PC-3 (cell line): ENCODE measurements around the gene CYB561A3. TPM values are rescaled to one million over a fixed set of nuclear protein-coding genes. Genes with fewer than 3 reads are reported as not detected.

Experiments used
- ATAC-seq: fragments of 200-7000 bp; cut with Tn5 transposase; 2 replicates; pipeline ENCODE4 v1.9.1; 2020; ENCODE audit warnings: mild to moderate bottlenecking, moderate library complexity
- Bru-seq: library from RNA; stranded (reverse); fragments of 400-500 nt; gene quantifications from one replicate; lab custom pipeline; 2021; lab: Mats Ljungman, UMichigan
- BruChase-seq, 2 experiments: library from RNA; stranded (reverse); fragments of 400-500 nt; gene quantifications; one replicate each; lab custom pipeline; 2021; lab: Mats Ljungman, UMichigan
- BruUV-seq: library from RNA; stranded (reverse); fragments of 400-500 nt; replicated peaks from 2 replicates; lab custom pipeline; 2021; lab: Mats Ljungman, UMichigan
- CTCF ChIA-PET: fragments of 300-600 bp; sonication (Branson Sonifier 250); formaldehyde crosslinking; loops from one replicate; lab custom pipeline; 2022; ENCODE audit warnings: antibody characterized with exemption; lab: Charles Lee
- POLR2A ChIA-PET: fragments of 300-600 bp; sonication (Branson Sonifier 250); formaldehyde crosslinking; loops from one replicate; lab custom pipeline; 2022; ENCODE audit warnings: antibody characterized with exemption; ENCODE audit not compliant: unreplicated experiment; lab: Charles Lee
- DNase-seq: peaks from one replicate; pipeline ENCODE4 v3.0.0-alpha.2; 2015
- H2AFZ ChIP-seq: fragments of 300-600 bp; sonication (generic); 2 replicates; pipeline ENCODE4 v1.6.0; 2016; ENCODE audit warnings: antibody characterized with exemption, low read length
- H3F3A ChIP-seq: fragments of 300-600 bp; sonication (generic); one replicate; pipeline ENCODE4 v1.6.0; 2017; ENCODE audit warnings: antibody characterized with exemption, low read length, control low read depth, mild to moderate bottlenecking; ENCODE audit not compliant: unreplicated experiment
- H3K27ac ChIP-seq: fragments of 300-600 bp; sonication (generic); 2 replicates; pipeline ENCODE4 v1.5.1; 2016; ENCODE audit warnings: mild to moderate bottlenecking, low read length
- H3K27me3 ChIP-seq: fragments of 300-600 bp; sonication (generic); 2 replicates; pipeline ENCODE4 v1.6.1; 2016; ENCODE audit warnings: low read length, mixed read lengths
- H3K36me3 ChIP-seq: fragments of 300-600 bp; sonication (generic); 2 replicates; pipeline ENCODE4 v1.6.1; 2016; ENCODE audit warnings: low read depth, mixed run types, low read length, mixed read lengths
- H3K4me1 ChIP-seq: fragments of 300-600 bp; sonication (generic); 2 replicates; pipeline ENCODE4 v1.5.1; 2016; ENCODE audit warnings: low read length; ENCODE audit not compliant: insufficient read depth
- H3K4me2 ChIP-seq: fragments of 300-600 bp; sonication (generic); 2 replicates; pipeline ENCODE4 v1.6.0; 2016; ENCODE audit warnings: low read length
- H3K4me3 ChIP-seq: fragments of 300-600 bp; sonication (generic); 2 replicates; pipeline ENCODE4 v1.5.1; 2016; ENCODE audit warnings: mild to moderate bottlenecking, low read length, mixed read lengths
- H3K79me2 ChIP-seq: fragments of 300-600 bp; sonication (generic); 2 replicates; pipeline ENCODE4 v1.6.1; 2017; ENCODE audit warnings: low read length, mixed read lengths
- H3K9ac ChIP-seq: fragments of 300-600 bp; sonication (generic); 2 replicates; pipeline ENCODE4 v1.6.0; 2016; ENCODE audit warnings: mild to moderate bottlenecking, low read length
- H3K9me2 ChIP-seq: fragments of 300-600 bp; sonication (generic); replicated peaks from 2 replicates; pipeline ENCODE4 v1.6.1; 2016; ENCODE audit warnings: mixed run types, low read length, mixed read lengths
- H3K9me3 ChIP-seq: fragments of 300-600 bp; sonication (generic); 2 replicates; pipeline ENCODE4 v1.6.1; 2016; ENCODE audit warnings: low read length, mixed read lengths
- H4K20me1 ChIP-seq: fragments of 300-600 bp; sonication (generic); 2 replicates; pipeline ENCODE4 v1.6.1; 2016; ENCODE audit warnings: low read length, mixed read lengths
- EZH2 ChIP-seq: fragments of 300-600 bp; sonication (generic); IDR thresholded peaks from one replicate; pipeline ENCODE4 v1.6.1; 2017; ENCODE audit warnings: antibody characterized with exemption, mild to moderate bottlenecking, low read length; ENCODE audit not compliant: unreplicated experiment
- EZH2phosphoT487 ChIP-seq: fragments of 300-600 bp; sonication (generic); IDR thresholded peaks from 2 replicates; pipeline ENCODE4 v1.6.1; 2018; ENCODE audit warnings: mild to moderate bottlenecking, antibody characterized with exemption, low read length, borderline replicate concordance
- intact Hi-C: fragments of 100-400 bp; cut with micrococcal nuclease; formaldehyde crosslinking; loops from 2 replicates; pipeline ENCODE4 v1.9.0; 2023
- long read RNA-seq: library from polyadenylated mRNA; unstranded; transcript quantifications from one replicate; pipeline ENCODE4 v2.0.0, GENCODE V29; 2021; ENCODE audit not compliant: unreplicated experiment
- total RNA-seq: library from RNA; depleted of rRNA; stranded (reverse); fragments of >200 nt; gene quantifications from 2 replicates; pipeline ENCODE4 v1.2.3, GENCODE V29; 2014; rRNA removed
- TF ChIP-seq, protein P1 (sequence below): fragments of 300-600 bp; sonication (generic); conservative IDR thresholded peaks from 2 replicates; pipeline ENCODE4 v1.5.1; 2017; ENCODE audit warnings: antibody characterized with exemption, low read depth, mild to moderate bottlenecking, low read length

The CYB561A3 gene, protein sequence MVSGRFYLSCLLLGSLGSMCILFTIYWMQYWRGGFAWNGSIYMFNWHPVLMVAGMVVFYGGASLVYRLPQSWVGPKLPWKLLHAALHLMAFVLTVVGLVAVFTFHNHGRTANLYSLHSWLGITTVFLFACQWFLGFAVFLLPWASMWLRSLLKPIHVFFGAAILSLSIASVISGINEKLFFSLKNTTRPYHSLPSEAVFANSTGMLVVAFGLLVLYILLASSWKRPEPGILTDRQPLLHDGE
- 51.2 and 58.2 TPM in 2 replicates for total RNA-seq
- Bru-seq, nascent RNA = percentile 60 among the genes with signal in this experiment
- BruChase-seq, experiment 1, labeled RNA remaining after a 6-hour chase = percentile 73 among the genes with signal in this experiment
- BruChase-seq, experiment 2, labeled RNA remaining after a 2-hour chase = percentile 70 among the genes with signal in this experiment
- long read RNA-seq, transcript CYB561A3-201 (7 exons, 3,061 nt) = major isoform, 112 of 203 reads
- long read RNA-seq, transcript CYB561A3-203 (7 exons, 1,803 nt) = minor isoform, 45 of 203 reads
- long read RNA-seq, partial matches to known transcripts = 9 of 203 reads
- long read RNA-seq, other reads (novel, unspliced or antisense) = 35 of 203 reads

DNA sequence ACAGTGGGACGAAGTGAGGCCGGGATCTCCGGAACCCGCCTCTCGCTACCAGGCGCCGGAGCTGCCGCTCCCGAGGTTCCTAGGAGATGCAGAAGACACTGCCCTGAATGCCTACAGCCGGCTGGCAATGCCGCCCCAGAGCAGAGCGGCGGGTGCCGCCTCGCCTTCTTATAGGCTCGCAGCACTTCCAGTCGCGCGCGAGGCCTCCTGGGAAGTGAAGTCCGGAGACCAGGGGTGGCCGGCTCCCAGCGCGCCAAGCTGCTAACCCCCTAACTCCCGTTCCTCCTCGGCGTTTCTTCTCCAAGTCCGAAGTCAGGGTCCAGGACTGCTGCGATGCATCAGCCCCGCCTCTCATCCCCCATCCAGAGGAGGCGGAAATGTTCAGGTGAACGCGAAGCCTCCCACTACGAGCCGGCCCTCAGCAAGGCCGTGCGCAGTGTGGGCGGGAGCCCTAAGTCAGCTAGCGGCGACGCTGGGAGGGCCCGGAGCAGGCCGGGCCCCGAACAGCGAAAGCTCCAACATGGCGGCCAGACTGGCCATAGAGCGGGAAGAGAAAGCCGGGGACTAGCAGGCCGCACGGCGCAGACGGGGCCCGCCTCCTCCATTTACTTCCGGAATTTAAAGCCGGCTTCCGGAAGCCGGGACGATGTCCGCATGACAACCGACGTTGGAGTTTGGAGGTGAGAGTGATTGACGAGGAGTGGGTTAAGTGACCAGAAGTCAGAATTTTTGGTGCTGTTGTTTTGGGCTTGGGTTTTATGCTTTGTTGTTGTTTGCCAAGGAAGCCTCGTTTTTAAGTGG is at the start of gene CYB561A3, which contains the start of gene TMEM138:
CYB561A3 (minus strand) TSS at position 142 of the 801 bp plus-strand sequence. CDS start 5,169 bp downstream, outside the sequence.
TMEM138 (plus strand) TSS at position 634 of the 801 bp plus-strand sequence. CDS start 2,017 bp downstream, outside the sequence.
- no peaks in the 10 kb centered on the region for H4K20me1 ChIP-seq
- DNase-seq (peak; percentile 97), ATAC-seq (peak; percentile 91)
- H3K9me2 ChIP-seq = no peaks in the 10 kb centered on the region
- peak within 1 kb of the TSS; percentile 95 for H2AFZ ChIP-seq
- no peaks in the 10 kb centered on the region for H3K9me3 ChIP-seq
- CTCF ChIA-PET = interaction anchor here (0.7 to 2.5 kb wide), 5 partner anchors 22 to 31 kb away, joined by 3 to 18 read pairs (median 3); no protein-coding TSS in a partner anchor
- peak within 1 kb of the TSS; percentile 100 for H3K4me2 ChIP-seq
- H3K27ac ChIP-seq = peak within 1 kb of the TSS; percentile 93
- BruUV-seq = no TSS peak
- peaks cover 17% of the 10 kb centered on the region for H3K4me1 ChIP-seq
- H3K4me3 ChIP-seq = peak within 1 kb of the TSS; percentile 79
- no peaks in the 10 kb centered on the region for H3F3A ChIP-seq
- H3K36me3 ChIP-seq = peaks cover 25% of the 10 kb centered on the region
- H3K9ac ChIP-seq = peak within 1 kb of the TSS; percentile 96
- intact Hi-C loops = loop anchor here (2.0 kb wide), 1 partner anchor 25 kb away; no protein-coding TSS in a partner anchor
- peaks cover 43% of the 10 kb centered on the region for H3K79me2 ChIP-seq
- POLR2A ChIA-PET = interaction anchor here (0.6 to 1.1 kb wide), 8 partner anchors 10 to 68 kb away, joined by 3 to 8 read pairs (median 4); partner anchors contain the start of genes SDHAF2 and TMEM216
- H3K27me3 ChIP-seq = no peaks in the 10 kb centered on the region
- TF ChIP-seq EZH2 (no peak), EZH2phosphoT487 (no peak)
- TF ChIP-seq, protein P1, sequence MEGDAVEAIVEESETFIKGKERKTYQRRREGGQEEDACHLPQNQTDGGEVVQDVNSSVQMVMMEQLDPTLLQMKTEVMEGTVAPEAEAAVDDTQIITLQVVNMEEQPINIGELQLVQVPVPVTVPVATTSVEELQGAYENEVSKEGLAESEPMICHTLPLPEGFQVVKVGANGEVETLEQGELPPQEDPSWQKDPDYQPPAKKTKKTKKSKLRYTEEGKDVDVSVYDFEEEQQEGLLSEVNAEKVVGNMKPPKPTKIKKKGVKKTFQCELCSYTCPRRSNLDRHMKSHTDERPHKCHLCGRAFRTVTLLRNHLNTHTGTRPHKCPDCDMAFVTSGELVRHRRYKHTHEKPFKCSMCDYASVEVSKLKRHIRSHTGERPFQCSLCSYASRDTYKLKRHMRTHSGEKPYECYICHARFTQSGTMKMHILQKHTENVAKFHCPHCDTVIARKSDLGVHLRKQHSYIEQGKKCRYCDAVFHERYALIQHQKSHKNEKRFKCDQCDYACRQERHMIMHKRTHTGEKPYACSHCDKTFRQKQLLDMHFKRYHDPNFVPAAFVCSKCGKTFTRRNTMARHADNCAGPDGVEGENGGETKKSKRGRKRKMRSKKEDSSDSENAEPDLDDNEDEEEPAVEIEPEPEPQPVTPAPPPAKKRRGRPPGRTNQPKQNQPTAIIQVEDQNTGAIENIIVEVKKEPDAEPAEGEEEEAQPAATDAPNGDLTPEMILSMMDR = no peak

DNA sequence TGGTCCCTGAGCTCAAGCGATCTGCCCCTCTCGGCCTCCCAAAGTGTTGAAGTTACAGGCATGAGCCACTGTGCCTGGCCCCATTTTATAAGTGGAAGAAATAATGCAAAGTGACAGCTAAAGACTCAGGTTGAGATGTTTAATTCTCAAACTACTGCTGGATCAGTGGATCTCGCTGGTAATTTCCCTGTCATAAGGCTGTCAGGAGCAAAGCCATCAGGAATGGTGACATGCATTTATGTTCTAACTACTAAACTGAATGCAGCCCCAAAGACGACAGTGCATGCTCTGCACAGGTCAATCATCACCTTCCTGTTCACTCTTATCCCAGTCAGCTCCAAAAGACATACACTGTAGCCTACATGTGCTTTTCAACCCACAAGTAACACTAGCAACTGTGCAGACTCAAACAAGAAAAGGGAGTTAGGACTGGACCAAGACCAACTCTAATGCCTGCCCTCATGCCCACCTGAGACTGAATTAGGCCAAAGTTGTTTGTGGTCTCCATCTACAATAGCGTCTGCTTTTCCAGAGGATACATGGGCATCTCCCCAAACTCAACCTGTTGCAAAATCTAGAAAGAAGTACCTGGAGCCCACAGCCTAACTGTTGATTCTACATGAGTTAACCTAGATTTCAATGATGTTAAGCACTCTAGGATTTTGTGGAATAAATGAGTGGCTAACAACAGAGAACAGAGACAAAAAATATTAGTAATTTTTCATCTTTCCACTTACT is 45.5 kb upstream of the CYB561A3 start:
- H3K36me3 ChIP-seq = peaks cover 90% of the 10 kb centered on the region
- POLR2A ChIA-PET = interaction anchor here (0.7 kb wide), 1 partner anchor 390 kb away, joined by 4 read pairs; no protein-coding TSS in a partner anchor

More for the DNA sequence above, 45.5 kb upstream of the CYB561A3 start:
- H2AFZ ChIP-seq = no peak overlapping the region
- CTCF ChIA-PET = no interaction called here
- H3K27me3 ChIP-seq = no peaks in the 10 kb centered on the region
- H3K9me2 ChIP-seq = no peaks in the 10 kb centered on the region
- DNase-seq = no peak
- no peak overlapping the region for H3K9ac ChIP-seq
- ATAC-seq = no peak
- no peaks in the 10 kb centered on the region for H4K20me1 ChIP-seq
- no peaks in the 10 kb centered on the region for H3K9me3 ChIP-seq
- no peaks in the 10 kb centered on the region for H3K4me1 ChIP-seq
- TF ChIP-seq, protein P1 = no peak
- TF ChIP-seq EZH2phosphoT487 (no peak), EZH2 (no peak)
- H3K4me2 ChIP-seq = no peak overlapping the region
- H3K27ac ChIP-seq = no peak overlapping the region
- BruUV-seq = no TSS peak
- intact Hi-C loops = no loop called here
- no peaks in the 10 kb centered on the region for H3F3A ChIP-seq
- no peaks in the 10 kb centered on the region for H3K79me2 ChIP-seq
- H3K4me3 ChIP-seq = no peak overlapping the region
